K562 (cell line): ENCODE results near the gene PPM1G. TPM values are rescaled to one million over a fixed set of nuclear protein-coding genes. Genes with fewer than 3 reads are reported as not detected.

Experiments used
- ASH1L ChIP-seq: fragments of 450-650 bp; IDR thresholded peaks from 2 replicates; pipeline ENCODE4 v1.6.1; 2018; ENCODE audit warnings: borderline replicate concordance, mild to moderate bottlenecking, low read depth; ENCODE audit not compliant: partially characterized antibody
- CHD2 ChIP-seq: IDR thresholded peaks from 2 replicates; pipeline ENCODE4 v1.6.1; 2011; ENCODE audit warnings: low read depth, low read length
- DDX20 ChIP-seq: fragments of 450-650 bp; IDR thresholded peaks from 2 replicates; pipeline ENCODE4 v1.6.1; 2016; ENCODE audit warnings: missing genetic modification characterization, low read depth, mild to moderate bottlenecking, missing compliant biosample characterization, moderate library complexity
- GABPB1 ChIP-seq: sonication (generic); formaldehyde crosslinking; IDR thresholded peaks from 2 replicates; pipeline ENCODE4 v1.8.0; 2022; ENCODE audit warnings: mild to moderate bottlenecking, missing genetic modification reagents
- HMG20B ChIP-seq: fragments of 250-450 bp; sonication (Bioruptor Pico); IDR thresholded peaks from 2 replicates; pipeline ENCODE4 v1.5.0; 2021; ENCODE audit warnings: mild to moderate bottlenecking
- ILF3 ChIP-seq: fragments of 450-650 bp; IDR thresholded peaks from 2 replicates; pipeline ENCODE4 v1.6.1; 2018; ENCODE audit warnings: antibody characterized with exemption, mild to moderate bottlenecking, moderate library complexity, borderline replicate concordance
- MAZ ChIP-seq, 2 experiments: fragments of 450-650 bp in 1 of 2; sonication (generic) in 1 of 2; formaldehyde crosslinking; IDR thresholded peaks in 1 of 2; conservative IDR thresholded peaks in 1 of 2; 2 replicates each; pipeline versions ENCODE4 v1.4.0 to v1.5.0; 2020; ENCODE audit warnings: mild to moderate bottlenecking in 1 of 2, missing genetic modification reagents in 1 of 2
- OTX1 ChIP-seq: fragments of 450-650 bp; formaldehyde crosslinking; IDR thresholded peaks from 2 replicates; pipeline ENCODE4 v1.4.0; 2022; ENCODE audit warnings: mild to moderate bottlenecking
- ZNF780A ChIP-seq: fragments of 250-450 bp; sonication (Bioruptor Pico); IDR thresholded peaks from 2 replicates; pipeline ENCODE4 v1.5.0; 2021; ENCODE audit warnings: mild to moderate bottlenecking
- polyA plus RNA-seq, 8 experiments: library from polyadenylated mRNA; depleted of rRNA in 4 of 8; stranded (reverse) in 5 of 8; unstranded in 3 of 8; fragments of >200 nt; fragmentation: Nextera tagmentation in 2 of 8; fragmentation: Illumina TruSeq in 1 of 8; extraction: Ambion mirVana in 2 of 8; extraction: Trizol in 1 of 8; gene quantifications; 2 replicates each; pipeline versions ENCODE4 v1.2.1 to v1.2.3, GENCODE V29; 2011 to 2014; ENCODE audit warnings: inconsistent platforms in 1 of 8, missing spikeins in 1 of 8
- total RNA-seq, 7 experiments: library from RNA; depleted of rRNA in 6 of 7; stranded (reverse); fragments of >200 nt in 6 of 7; fragmentation: Illumina TruSeq in 2 of 7; extraction: Trizol in 2 of 7; gene quantifications; 2 replicates each; pipeline versions ENCODE4 v1.2.1 to v1.2.3, GENCODE V29; 2011 to 2021; ENCODE audit warnings: low replicate concordance in 1 of 7
- TF ChIP-seq, protein P1 (sequence below): fragments of 250-450 bp; sonication (Bioruptor Pico); IDR thresholded peaks from 2 replicates; pipeline ENCODE4 v1.5.0; 2022; ENCODE audit warnings: mild to moderate bottlenecking
- TF ChIP-seq, protein P2 (sequence below): fragments of 450-650 bp; IDR thresholded peaks from one replicate; pipeline ENCODE4 v1.6.1; 2018; ENCODE audit warnings: mild to moderate bottlenecking, moderate library complexity; ENCODE audit not compliant: partially characterized antibody
- TF ChIP-seq, protein P3 (sequence below): fragments of 450-650 bp; formaldehyde crosslinking; IDR thresholded peaks from 2 replicates; pipeline ENCODE4 v1.4.0; 2020; ENCODE audit warnings: mild to moderate bottlenecking, moderate library complexity
- TF ChIP-seq, protein P4 (sequence below): fragments of 250-450 bp; sonication (Bioruptor Pico); IDR thresholded peaks from 2 replicates; pipeline ENCODE4 v1.8.0; 2022; ENCODE audit warnings: inconsistent platforms, mild to moderate bottlenecking, moderate library complexity, borderline replicate concordance
- TF ChIP-seq, protein P5 (sequence below): fragments of 450-650 bp; formaldehyde crosslinking; IDR thresholded peaks from 2 replicates; pipeline ENCODE4 v1.4.0; 2020; ENCODE audit warnings: mild to moderate bottlenecking, moderate library complexity
- TF ChIP-seq, protein P6 (sequence below): sonication (generic); formaldehyde crosslinking; IDR thresholded peaks from 2 replicates; pipeline ENCODE4 v1.8.0; 2022; ENCODE audit warnings: mild to moderate bottlenecking, missing genetic modification reagents, borderline replicate concordance

Gene PPM1G
- total and polyA plus RNA-seq, 9 of the 15 experiments (the other 6 are each of a cell fraction or from before 2014, with no cell fraction given): 61.7 to 230 (median 153) TPM

DNA sequence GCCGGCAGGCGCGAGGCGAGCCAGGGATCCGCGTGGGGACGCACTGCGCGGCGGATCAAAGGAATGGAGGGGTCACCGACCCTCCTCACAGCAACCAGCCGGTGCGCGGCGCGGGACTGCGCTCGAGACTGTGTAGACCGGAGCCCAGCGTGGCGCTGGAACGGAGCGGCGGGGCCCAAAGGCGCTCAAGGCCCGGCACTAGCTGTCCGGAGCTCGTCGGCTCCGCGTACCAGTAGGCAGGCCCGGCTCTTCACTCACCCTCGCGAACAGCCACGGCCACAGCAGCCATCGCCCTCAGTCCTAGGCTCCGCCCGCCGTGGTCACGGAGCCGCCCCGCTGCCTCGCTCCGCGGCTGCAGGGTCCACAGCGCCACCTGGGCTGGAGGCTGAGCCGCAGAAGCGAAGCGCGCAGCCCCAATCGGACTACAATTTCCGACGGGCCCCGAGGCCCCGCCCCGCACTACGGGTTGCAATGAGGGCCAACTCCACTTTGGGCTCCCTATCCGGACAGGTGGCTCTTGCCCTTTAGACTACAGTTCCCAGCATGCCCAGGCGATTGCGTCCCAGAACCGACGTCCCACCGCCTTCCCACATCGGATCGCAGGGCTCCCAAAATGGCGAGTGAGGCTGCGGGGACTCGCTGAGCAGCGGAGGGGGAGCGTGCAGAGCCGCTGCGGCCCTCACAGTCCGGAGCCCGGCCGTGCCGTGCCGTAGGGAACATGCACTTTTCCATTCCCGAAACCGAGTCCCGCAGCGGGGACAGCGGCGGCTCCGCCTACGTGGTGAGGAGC, 39.2 kb downstream of the PPM1G start, which contains the start of the genes EIF2B4 and SNX17 (continued):
- TF ChIP-seq, protein P1, sequence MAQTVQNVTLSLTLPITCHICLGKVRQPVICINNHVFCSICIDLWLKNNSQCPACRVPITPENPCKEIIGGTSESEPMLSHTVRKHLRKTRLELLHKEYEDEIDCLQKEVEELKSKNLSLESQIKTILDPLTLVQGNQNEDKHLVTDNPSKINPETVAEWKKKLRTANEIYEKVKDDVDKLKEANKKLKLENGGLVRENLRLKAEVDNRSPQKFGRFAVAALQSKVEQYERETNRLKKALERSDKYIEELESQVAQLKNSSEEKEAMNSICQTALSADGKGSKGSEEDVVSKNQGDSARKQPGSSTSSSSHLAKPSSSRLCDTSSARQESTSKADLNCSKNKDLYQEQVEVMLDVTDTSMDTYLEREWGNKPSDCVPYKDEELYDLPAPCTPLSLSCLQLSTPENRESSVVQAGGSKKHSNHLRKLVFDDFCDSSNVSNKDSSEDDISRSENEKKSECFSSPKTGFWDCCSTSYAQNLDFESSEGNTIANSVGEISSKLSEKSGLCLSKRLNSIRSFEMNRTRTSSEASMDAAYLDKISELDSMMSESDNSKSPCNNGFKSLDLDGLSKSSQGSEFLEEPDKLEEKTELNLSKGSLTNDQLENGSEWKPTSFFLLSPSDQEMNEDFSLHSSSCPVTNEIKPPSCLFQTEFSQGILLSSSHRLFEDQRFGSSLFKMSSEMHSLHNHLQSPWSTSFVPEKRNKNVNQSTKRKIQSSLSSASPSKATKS (CRISPR knock-in tag): no peak
- TF ChIP-seq, protein P2, sequence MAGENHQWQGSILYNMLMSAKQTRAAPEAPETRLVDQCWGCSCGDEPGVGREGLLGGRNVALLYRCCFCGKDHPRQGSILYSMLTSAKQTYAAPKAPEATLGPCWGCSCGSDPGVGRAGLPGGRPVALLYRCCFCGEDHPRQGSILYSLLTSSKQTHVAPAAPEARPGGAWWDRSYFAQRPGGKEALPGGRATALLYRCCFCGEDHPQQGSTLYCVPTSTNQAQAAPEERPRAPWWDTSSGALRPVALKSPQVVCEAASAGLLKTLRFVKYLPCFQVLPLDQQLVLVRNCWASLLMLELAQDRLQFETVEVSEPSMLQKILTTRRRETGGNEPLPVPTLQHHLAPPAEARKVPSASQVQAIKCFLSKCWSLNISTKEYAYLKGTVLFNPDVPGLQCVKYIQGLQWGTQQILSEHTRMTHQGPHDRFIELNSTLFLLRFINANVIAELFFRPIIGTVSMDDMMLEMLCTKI: no peak
- TF ChIP-seq CHD2 (peak; percentile 13), ASH1L (no peak), DDX20 (no peak), ZNF780A (CRISPR knock-in tag) (no peak), MAZ (CRISPR knock-in tag; conservative IDR thresholded peaks at IDR 0.05 in 1 of 2, IDR thresholded peaks at IDR 0.05 in 1 of 2) (peak in 1 of 2 experiments; percentile 91), HMG20B (CRISPR knock-in tag) (no peak), ILF3 (no peak), OTX1 (no peak), GABPB1 (peak; percentile 89)
- TF ChIP-seq, protein P3, sequence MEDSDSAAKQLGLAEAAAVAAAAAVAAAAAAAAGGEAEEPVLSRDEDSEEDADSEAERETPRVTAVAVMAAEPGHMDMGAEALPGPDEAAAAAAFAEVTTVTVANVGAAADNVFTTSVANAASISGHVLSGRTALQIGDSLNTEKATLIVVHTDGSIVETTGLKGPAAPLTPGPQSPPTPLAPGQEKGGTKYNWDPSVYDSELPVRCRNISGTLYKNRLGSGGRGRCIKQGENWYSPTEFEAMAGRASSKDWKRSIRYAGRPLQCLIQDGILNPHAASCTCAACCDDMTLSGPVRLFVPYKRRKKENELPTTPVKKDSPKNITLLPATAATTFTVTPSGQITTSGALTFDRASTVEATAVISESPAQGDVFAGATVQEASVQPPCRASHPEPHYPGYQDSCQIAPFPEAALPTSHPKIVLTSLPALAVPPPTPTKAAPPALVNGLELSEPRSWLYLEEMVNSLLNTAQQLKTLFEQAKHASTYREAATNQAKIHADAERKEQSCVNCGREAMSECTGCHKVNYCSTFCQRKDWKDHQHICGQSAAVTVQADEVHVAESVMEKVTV (CRISPR knock-in tag): peak; percentile 41; the same call in 1 of the 2 replicates
- TF ChIP-seq, protein P4, sequence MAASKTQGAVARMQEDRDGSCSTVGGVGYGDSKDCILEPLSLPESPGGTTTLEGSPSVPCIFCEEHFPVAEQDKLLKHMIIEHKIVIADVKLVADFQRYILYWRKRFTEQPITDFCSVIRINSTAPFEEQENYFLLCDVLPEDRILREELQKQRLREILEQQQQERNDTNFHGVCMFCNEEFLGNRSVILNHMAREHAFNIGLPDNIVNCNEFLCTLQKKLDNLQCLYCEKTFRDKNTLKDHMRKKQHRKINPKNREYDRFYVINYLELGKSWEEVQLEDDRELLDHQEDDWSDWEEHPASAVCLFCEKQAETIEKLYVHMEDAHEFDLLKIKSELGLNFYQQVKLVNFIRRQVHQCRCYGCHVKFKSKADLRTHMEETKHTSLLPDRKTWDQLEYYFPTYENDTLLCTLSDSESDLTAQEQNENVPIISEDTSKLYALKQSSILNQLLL (CRISPR knock-in tag): no peak
- TF ChIP-seq, protein P5, sequence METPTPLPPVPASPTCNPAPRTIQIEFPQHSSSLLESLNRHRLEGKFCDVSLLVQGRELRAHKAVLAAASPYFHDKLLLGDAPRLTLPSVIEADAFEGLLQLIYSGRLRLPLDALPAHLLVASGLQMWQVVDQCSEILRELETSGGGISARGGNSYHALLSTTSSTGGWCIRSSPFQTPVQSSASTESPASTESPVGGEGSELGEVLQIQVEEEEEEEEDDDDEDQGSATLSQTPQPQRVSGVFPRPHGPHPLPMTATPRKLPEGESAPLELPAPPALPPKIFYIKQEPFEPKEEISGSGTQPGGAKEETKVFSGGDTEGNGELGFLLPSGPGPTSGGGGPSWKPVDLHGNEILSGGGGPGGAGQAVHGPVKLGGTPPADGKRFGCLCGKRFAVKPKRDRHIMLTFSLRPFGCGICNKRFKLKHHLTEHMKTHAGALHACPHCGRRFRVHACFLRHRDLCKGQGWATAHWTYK (CRISPR knock-in tag): no peak
- TF ChIP-seq, protein P6, sequence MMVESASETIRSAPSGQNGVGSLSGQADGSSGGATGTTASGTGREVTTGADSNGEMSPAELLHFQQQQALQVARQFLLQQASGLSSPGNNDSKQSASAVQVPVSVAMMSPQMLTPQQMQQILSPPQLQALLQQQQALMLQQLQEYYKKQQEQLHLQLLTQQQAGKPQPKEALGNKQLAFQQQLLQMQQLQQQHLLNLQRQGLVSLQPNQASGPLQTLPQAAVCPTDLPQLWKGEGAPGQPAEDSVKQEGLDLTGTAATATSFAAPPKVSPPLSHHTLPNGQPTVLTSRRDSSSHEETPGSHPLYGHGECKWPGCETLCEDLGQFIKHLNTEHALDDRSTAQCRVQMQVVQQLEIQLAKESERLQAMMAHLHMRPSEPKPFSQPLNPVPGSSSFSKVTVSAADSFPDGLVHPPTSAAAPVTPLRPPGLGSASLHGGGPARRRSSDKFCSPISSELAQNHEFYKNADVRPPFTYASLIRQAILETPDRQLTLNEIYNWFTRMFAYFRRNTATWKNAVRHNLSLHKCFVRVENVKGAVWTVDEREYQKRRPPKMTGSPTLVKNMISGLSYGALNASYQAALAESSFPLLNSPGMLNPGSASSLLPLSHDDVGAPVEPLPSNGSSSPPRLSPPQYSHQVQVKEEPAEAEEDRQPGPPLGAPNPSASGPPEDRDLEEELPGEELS (CRISPR knock-in tag): peak; percentile 35; the same call in 1 of the 2 replicates
